SK-N-SH (cell line): ENCODE data around the gene CCDC70. TPM values are rescaled to one million over a fixed set of nuclear protein-coding genes. Genes with fewer than 3 reads are reported as not detected.

Experiments used
- CTCF ChIA-PET: fragments of 300-600, 350-600 bp; formaldehyde crosslinking; extraction: SDS; loops from one replicate; lab custom pipeline; 2021; lab: Yijun Ruan, JAX
- POLR2A ChIA-PET: fragments of 350-600 bp; sonication (Branson Sonifier 250); formaldehyde crosslinking; extraction: SDS; loops from one replicate; lab custom pipeline; 2020; ENCODE audit warnings: antibody characterized with exemption, inconsistent platforms; lab: Yijun Ruan, JAX
- DNase-seq: peaks from one replicate; pipeline ENCODE4 v3.0.0; 2012
- H2AFZ ChIP-seq: fragments of 200-600 bp; sonication (generic); 2 replicates; pipeline ENCODE4 v1.8.1; 2016; ENCODE audit warnings: antibody characterized with exemption, mild to moderate bottlenecking, low read depth
- H3F3A ChIP-seq: fragments of 200-600 bp; sonication (generic); replicated peaks from 2 replicates; pipeline ENCODE3; 2016; ENCODE audit warnings: antibody characterized with exemption, mild to moderate bottlenecking; ENCODE audit not compliant: insufficient read depth
- H3K27ac ChIP-seq, 2 experiments: fragments of 200-500 bp in 1 of 2; fragments of 200-600 bp in 1 of 2; sonication (Bioruptor generic) in 1 of 2; sonication (generic), shearing (Covaris generic) in 1 of 2; 2 replicates each; pipeline versions ENCODE4 v1.5.1 to v1.6.1; 2014 to 2016; ENCODE audit warnings: low read depth in 2 of 2, inconsistent platforms in 1 of 2, low read length in 1 of 2, mild to moderate bottlenecking in 1 of 2, mixed read lengths in 1 of 2
- H3K27me3 ChIP-seq: fragments of 200-600 bp; sonication (generic), shearing (Covaris generic); 2 replicates; pipeline ENCODE4 v1.6.1; 2016; ENCODE audit warnings: mixed run types; ENCODE audit not compliant: insufficient read depth
- H3K36me3 ChIP-seq, 2 experiments: fragments of 200-500 bp in 1 of 2; fragments of 200-600 bp in 1 of 2; sonication (Bioruptor generic) in 1 of 2; sonication (generic) in 1 of 2; replicated peaks in 1 of 2; 2 replicates each; pipeline versions ENCODE3 to v1.5.1; 2014 to 2016; ENCODE audit warnings: low read length in 1 of 2, mild to moderate bottlenecking in 1 of 2; ENCODE audit not compliant: insufficient read depth in 2 of 2, control insufficient read depth in 1 of 2
- H3K4me1 ChIP-seq, 2 experiments: fragments of 200-500 bp in 1 of 2; fragments of 200-600 bp in 1 of 2; sonication (Bioruptor generic) in 1 of 2; sonication (generic), shearing (Covaris generic) in 1 of 2; 2 replicates each; pipeline versions ENCODE4 v1.5.1 to v1.6.1; 2014 to 2016; ENCODE audit warnings: low read depth in 1 of 2, low read length in 1 of 2, mixed run types in 1 of 2; ENCODE audit not compliant: insufficient read depth in 2 of 2, control insufficient read depth in 1 of 2
- H3K4me2 ChIP-seq: fragments of 200-600 bp; sonication (generic), shearing (Covaris generic); 2 replicates; pipeline ENCODE4 v1.6.1; 2017; ENCODE audit warnings: mixed run types
- H3K4me3 ChIP-seq, 2 experiments: fragments of 200-500 bp in 1 of 2; fragments of 200-600 bp in 1 of 2; sonication (Bioruptor generic) in 1 of 2; sonication (generic), shearing (Covaris generic) in 1 of 2; 2 replicates each; pipeline versions ENCODE4 v1.5.1 to v1.8.1; 2014 to 2016; ENCODE audit warnings: low read depth in 2 of 2, inconsistent platforms in 1 of 2, low read length in 1 of 2, mild to moderate bottlenecking in 1 of 2, mixed read lengths in 1 of 2, moderate library complexity in 1 of 2
- H3K79me2 ChIP-seq: fragments of 200-600 bp; sonication (generic); 2 replicates; pipeline ENCODE4 v1.8.1; 2017; ENCODE audit warnings: mild to moderate bottlenecking; ENCODE audit not compliant: insufficient read depth
- H3K9ac ChIP-seq: fragments of 200-600 bp; sonication (generic); 2 replicates; pipeline ENCODE4 v1.6.1; 2017; ENCODE audit warnings: mixed run types
- H3K9me2 ChIP-seq: fragments of 200-600 bp; sonication (generic); 2 replicates; pipeline ENCODE4 v1.6.1; 2017; ENCODE audit warnings: mixed run types
- H3K9me3 ChIP-seq: fragments of 200-600 bp; sonication (generic); 2 replicates; pipeline ENCODE4 v1.6.1; 2017; ENCODE audit warnings: mixed run types, mild to moderate bottlenecking, moderate library complexity
- H4K20me1 ChIP-seq: fragments of 200-600 bp; sonication (generic); 2 replicates; pipeline ENCODE4 v1.6.1; 2017; ENCODE audit warnings: mild to moderate bottlenecking, mixed run types; ENCODE audit not compliant: insufficient read depth
- POLR2AphosphoS5 ChIP-seq: IDR thresholded peaks from 2 replicates; pipeline ENCODE4 v1.6.1; 2012; ENCODE audit warnings: low read depth, low read length
- RAD21 ChIP-seq: IDR thresholded peaks from 2 replicates; pipeline ENCODE4 v1.6.1; 2012; ENCODE audit warnings: mild to moderate bottlenecking, low read length
- SIN3A ChIP-seq: IDR thresholded peaks from 2 replicates; pipeline ENCODE4 v1.6.1; 2012; ENCODE audit warnings: low read depth, mild to moderate bottlenecking, low read length, moderate library complexity, borderline replicate concordance
- SMC3 ChIP-seq: IDR thresholded peaks from 2 replicates; pipeline ENCODE4 v1.6.1; 2012; ENCODE audit warnings: low read depth, low read length, improper control_type of control experiment
- WGBS: methylation state at CpG from one replicate; pipeline ENCODE4 v1.1.6; 2017; ENCODE audit warnings: low lambda C conversion rate; 5-methylcytosine and 5-hydroxymethylcytosine counted together
- polyA plus RNA-seq, 3 experiments: library from polyadenylated mRNA; depleted of rRNA; stranded (reverse); fragments of >200 nt; gene quantifications; 2 replicates each; pipeline ENCODE4 v1.2.3, GENCODE V29; 2012
- TF ChIP-seq, protein P1 (sequence below): IDR thresholded peaks from 2 replicates; pipeline ENCODE4 v1.4.0; 2012; ENCODE audit warnings: low read depth, borderline replicate concordance
- TF ChIP-seq, protein P2 (sequence below): fragments of 200-600 bp; sonication (generic); IDR thresholded peaks from 2 replicates; pipeline ENCODE4 v1.6.1; 2017; ENCODE audit warnings: antibody characterized with exemption, mild to moderate bottlenecking, moderate library complexity

Gene CCDC70
- polyA plus RNA-seq, 1 of the 3 experiments (the other 2 are of a cell fraction), result not detected

DNA sequence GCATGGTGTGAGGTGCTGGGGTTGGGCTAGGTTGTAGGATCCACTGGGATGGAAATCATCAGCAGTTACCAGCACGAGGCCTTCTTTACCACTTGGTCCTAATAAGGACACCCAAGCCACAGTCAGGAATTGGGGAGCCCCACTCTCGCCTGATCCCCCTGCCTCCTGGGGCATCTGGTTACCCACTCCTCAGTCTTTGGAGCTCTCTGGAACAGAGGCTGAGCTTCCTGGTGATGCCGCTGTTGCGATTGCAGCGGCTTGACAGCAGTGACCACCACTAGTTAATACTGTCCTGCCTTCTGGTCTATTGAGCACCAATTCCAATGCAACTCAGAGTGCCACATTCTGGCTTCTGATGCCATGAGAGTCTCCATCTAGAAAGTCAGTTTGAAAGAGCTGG is 30.2 kb upstream of the CCDC70 start:
- H3K36me3 ChIP-seq, result no peaks in the 10 kb centered on the region
- TF ChIP-seq, protein P1, sequence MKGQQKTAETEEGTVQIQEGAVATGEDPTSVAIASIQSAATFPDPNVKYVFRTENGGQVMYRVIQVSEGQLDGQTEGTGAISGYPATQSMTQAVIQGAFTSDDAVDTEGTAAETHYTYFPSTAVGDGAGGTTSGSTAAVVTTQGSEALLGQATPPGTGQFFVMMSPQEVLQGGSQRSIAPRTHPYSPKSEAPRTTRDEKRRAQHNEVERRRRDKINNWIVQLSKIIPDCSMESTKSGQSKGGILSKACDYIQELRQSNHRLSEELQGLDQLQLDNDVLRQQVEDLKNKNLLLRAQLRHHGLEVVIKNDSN, result no peak
- ChIA-PET POLR2A (no interaction called here), CTCF (interaction anchor here (0.6 to 7.2 kb wide), 6 partner anchors 11 to 706 kb away, joined by 3 to 36 read pairs (median 4); partner anchors contain the start of genes NEK5 and TMEM272)
- no peak for DNase-seq
- no peaks in the 10 kb centered on the region; the same call in none of the 2 replicates for H3K27me3 ChIP-seq
- H4K20me1 ChIP-seq, result no peaks in the 10 kb centered on the region
- no peak overlapping the region for H3K4me2 ChIP-seq
- WGBS, result 80% methylated on average over 1 of the region's 5 CpGs
- no peak overlapping the region for H2AFZ ChIP-seq
- no peaks in the 10 kb centered on the region for H3K9me3 ChIP-seq
- no peaks in the 10 kb centered on the region for H3F3A ChIP-seq
- no peak overlapping the region for H3K9ac ChIP-seq
- H3K79me2 ChIP-seq, result no peaks in the 10 kb centered on the region
- no peaks in the 10 kb centered on the region for H3K9me2 ChIP-seq
- H3K4me3 ChIP-seq, result no peak overlapping the region
- peaks cover 0 to 13% of the 10 kb centered on the region in 2 experiments; a peak in 1 of 4 replicates for H3K4me1 ChIP-seq
- no peak overlapping the region for H3K27ac ChIP-seq

DNA sequence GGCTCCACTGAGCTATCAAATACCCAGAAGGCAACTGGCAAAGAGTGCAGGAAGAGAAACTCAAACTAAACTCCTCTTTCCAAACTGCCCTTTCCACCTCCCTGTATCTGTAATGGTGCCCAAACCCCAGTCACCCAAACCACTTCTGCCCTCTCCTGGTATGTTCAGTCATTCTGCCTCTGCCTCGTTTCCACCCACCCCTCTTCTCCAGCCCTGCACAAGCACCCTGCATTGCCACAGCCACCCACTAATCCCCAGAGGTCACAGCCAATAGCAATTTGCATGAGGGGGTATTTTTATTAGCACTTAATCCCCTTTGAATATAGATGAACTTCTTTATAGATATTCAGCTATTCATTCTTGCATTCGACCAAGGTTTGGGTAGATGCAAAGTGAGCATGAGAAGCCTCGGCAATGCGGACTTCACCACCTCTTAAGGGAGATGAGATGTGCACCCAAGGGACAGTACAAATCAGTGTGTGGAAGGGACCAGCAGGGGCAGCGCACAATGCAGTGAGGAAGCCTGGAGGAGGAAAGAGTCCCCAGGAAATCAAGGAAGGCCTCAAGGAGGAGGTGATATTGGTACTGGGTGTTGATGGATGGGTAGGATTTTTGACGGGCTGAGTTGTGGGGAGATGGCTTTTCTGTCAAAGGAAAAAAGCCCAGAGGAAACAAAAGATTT is 29.2 kb upstream of the CCDC70 start:
- peak; percentile 39 for DNase-seq
- Histone ChIP-seq H3K4me1 (peaks cover 0 to 3% of the 10 kb centered on the region in 2 experiments; a peak in 1 of 4 replicates), H3K9me2 (no peaks in the 10 kb centered on the region), H3K9ac (no peak overlapping the region), H4K20me1 (no peaks in the 10 kb centered on the region), H3K79me2 (no peaks in the 10 kb centered on the region), H3K9me3 (no peaks in the 10 kb centered on the region), H3K4me2 (no peak overlapping the region), H2AFZ (no peak overlapping the region), H3K36me3 (no peaks in the 10 kb centered on the region), H3K27me3 (no peaks in the 10 kb centered on the region; the same call in none of the 2 replicates)
- WGBS, result 57% methylated on average over 6 of the region's 6 CpGs
- POLR2A ChIA-PET, result no interaction called here
- CTCF ChIA-PET, result interaction anchor here (1.0 to 7.2 kb wide), 6 partner anchors 10 to 707 kb away, joined by 3 to 36 read pairs (median 5); partner anchors contain the start of genes NEK5 and TMEM272
- TF ChIP-seq RAD21 (peak; percentile 67), SIN3A (no peak), SMC3 (peak; percentile 48; the same call in 1 of the 2 replicates), POLR2AphosphoS5 (no peak)
- TF ChIP-seq, protein P2, sequence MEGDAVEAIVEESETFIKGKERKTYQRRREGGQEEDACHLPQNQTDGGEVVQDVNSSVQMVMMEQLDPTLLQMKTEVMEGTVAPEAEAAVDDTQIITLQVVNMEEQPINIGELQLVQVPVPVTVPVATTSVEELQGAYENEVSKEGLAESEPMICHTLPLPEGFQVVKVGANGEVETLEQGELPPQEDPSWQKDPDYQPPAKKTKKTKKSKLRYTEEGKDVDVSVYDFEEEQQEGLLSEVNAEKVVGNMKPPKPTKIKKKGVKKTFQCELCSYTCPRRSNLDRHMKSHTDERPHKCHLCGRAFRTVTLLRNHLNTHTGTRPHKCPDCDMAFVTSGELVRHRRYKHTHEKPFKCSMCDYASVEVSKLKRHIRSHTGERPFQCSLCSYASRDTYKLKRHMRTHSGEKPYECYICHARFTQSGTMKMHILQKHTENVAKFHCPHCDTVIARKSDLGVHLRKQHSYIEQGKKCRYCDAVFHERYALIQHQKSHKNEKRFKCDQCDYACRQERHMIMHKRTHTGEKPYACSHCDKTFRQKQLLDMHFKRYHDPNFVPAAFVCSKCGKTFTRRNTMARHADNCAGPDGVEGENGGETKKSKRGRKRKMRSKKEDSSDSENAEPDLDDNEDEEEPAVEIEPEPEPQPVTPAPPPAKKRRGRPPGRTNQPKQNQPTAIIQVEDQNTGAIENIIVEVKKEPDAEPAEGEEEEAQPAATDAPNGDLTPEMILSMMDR, result peak; percentile 35
- TF ChIP-seq, all 33 proteins: peak for 3
- Histone ChIP-seq H3F3A (no peaks in the 10 kb centered on the region), H3K4me3 (no peak overlapping the region), H3K27ac (no peak overlapping the region)
